Fibroblast of lung (primary cell): Measurements from ENCODE around the gene TESMIN. TPM values are rescaled to one million over a fixed set of nuclear protein-coding genes. Genes with fewer than 3 reads are reported as not detected.

ENCODE experiments used
- DNase-seq, 2 donors: peaks; one replicate each; pipeline versions ENCODE4 v3.0.0 to v3.0.0-alpha.2; 2010; ENCODE audit warnings: low read depth in 2 of 2
- H2AFZ ChIP-seq: 2 replicates; pipeline ENCODE4 v1.5.1; 2012; ENCODE audit warnings: low read length, control low read depth, inconsistent platforms
- H3K27ac ChIP-seq: 2 replicates; pipeline ENCODE4 v1.5.1; 2011; ENCODE audit warnings: low read length, control low read depth; ENCODE audit not compliant: insufficient read depth
- H3K27me3 ChIP-seq: 2 replicates; pipeline ENCODE4 v1.5.1; 2011; ENCODE audit warnings: mild to moderate bottlenecking, low read length; ENCODE audit not compliant: control insufficient read depth, insufficient read depth
- H3K36me3 ChIP-seq: 2 replicates; pipeline ENCODE4 v1.5.1; 2011; ENCODE audit warnings: low read length; ENCODE audit not compliant: control insufficient read depth, insufficient read depth
- H3K4me1 ChIP-seq: 2 replicates; pipeline ENCODE4 v1.5.1; 2011; ENCODE audit warnings: low read length; ENCODE audit not compliant: control insufficient read depth, insufficient read depth; ENCODE audit errors: extremely low read depth
- H3K4me2 ChIP-seq: 2 replicates; pipeline ENCODE4 v1.5.1; 2011; ENCODE audit warnings: low read length, control low read depth; ENCODE audit not compliant: insufficient read depth; ENCODE audit errors: extremely low read depth
- H3K4me3 ChIP-seq, 4 experiments: fragments of 200-600 bp in 1 of 4; sonication (generic) in 1 of 4; replicated peaks in 1 of 4; 2 replicates each; pipeline ENCODE4 v1.5.1; 2011 to 2016; ENCODE audit warnings: low read length in 4 of 4, low read depth in 3 of 4, mild to moderate bottlenecking in 3 of 4, control low read depth in 2 of 4, inconsistent platforms in 1 of 4, mixed read lengths in 1 of 4; ENCODE audit not compliant: insufficient read depth in 1 of 4; ENCODE audit errors: control extremely low read depth in 1 of 4
- H3K79me2 ChIP-seq: 2 replicates; pipeline ENCODE4 v1.5.1; 2012; ENCODE audit warnings: mild to moderate bottlenecking, low read length, inconsistent platforms; ENCODE audit not compliant: control insufficient read depth, insufficient read depth
- H3K9ac ChIP-seq: 2 replicates; pipeline ENCODE4 v1.5.1; 2011; ENCODE audit warnings: mild to moderate bottlenecking, low read length, control low read depth; ENCODE audit not compliant: insufficient read depth
- H3K9me3 ChIP-seq: 2 replicates; pipeline ENCODE4 v1.5.1; 2012; ENCODE audit warnings: low read depth, low read length; ENCODE audit not compliant: control insufficient read depth, insufficient read depth
- H4K20me1 ChIP-seq: 2 replicates; pipeline ENCODE4 v1.5.1; 2011; ENCODE audit warnings: low read length; ENCODE audit not compliant: control insufficient read depth, insufficient read depth; ENCODE audit errors: extremely low read depth
- CTCF ChIP-seq, 2 donors: IDR thresholded peaks in 1 of 2; conservative IDR thresholded peaks in 1 of 2; 1 replicate in 1 of 2; 2 replicates in 1 of 2; pipeline ENCODE4 v1.5.1; 2011 to 2012; ENCODE audit warnings: low read length in 2 of 2, control low read depth in 1 of 2, inconsistent platforms in 1 of 2, low read depth in 1 of 2, mild to moderate bottlenecking in 1 of 2
- EZH2 ChIP-seq: IDR thresholded peaks from 2 replicates; pipeline ENCODE4 v1.5.1; 2012; ENCODE audit warnings: low read length, control low read depth, mild to moderate bottlenecking; ENCODE audit errors: missing control alignments
- polyA plus RNA-seq, 2 donors: library from polyadenylated mRNA; depleted of rRNA in 1 of 2; stranded (reverse) in 1 of 2; unstranded in 1 of 2; fragments of >200 nt; gene quantifications; 2 replicates each; pipeline ENCODE4 v1.2.1, GENCODE V29; 2011 to 2012; ENCODE audit warnings: missing spikeins in 1 of 2
- total RNA-seq: library from RNA; depleted of rRNA; stranded (reverse); fragments of >200 nt; gene quantifications from 2 replicates; pipeline ENCODE4 v1.2.1, GENCODE V29; 2014

Gene TESMIN
- total and polyA plus RNA-seq, 2 donors (not counting 1 experiment from before 2014, with no cell fraction given): 0.70 to 2.0 TPM

DNA sequence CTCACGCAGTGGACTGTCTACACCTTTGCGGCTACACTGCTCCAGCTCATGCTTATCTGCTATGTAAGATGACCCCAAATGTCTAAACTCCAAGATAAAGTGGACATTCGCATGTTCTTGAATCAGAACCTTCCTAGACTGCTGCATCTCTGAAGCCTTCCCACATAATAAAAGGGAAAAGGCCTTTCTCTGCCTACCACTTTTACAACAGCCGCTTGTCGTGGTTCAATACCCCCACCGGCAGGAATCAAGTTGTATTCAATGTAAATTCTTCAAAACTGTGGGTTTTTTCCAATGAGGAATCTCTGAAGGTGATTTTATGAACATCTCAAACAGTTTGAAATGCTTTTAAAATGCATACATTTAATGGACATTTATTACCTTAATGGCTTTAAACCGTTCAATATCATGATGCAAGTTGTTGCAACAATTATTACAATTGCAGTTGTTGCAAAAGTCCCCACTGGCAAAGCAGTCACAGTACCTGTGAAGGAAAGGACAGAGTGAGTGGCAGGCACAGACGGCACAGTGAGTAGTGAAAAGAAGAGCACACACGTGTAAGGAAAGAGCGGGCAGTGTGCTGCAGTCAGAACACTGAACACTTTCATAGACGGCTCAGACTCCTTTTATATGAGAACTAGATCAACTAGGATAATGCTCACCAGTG is 35.7 kb downstream of the TESMIN start:
- no peak for DNase-seq
- Histone ChIP-seq H3K4me1 (no peaks in the 10 kb centered on the region), H3K4me3 (no peak overlapping the region), H3K27me3 (peaks cover 30% of the 10 kb centered on the region), H4K20me1 (no peaks in the 10 kb centered on the region), H3K9me3 (no peaks in the 10 kb centered on the region), H3K9ac (no peak overlapping the region), H3K4me2 (no peak overlapping the region), H3K36me3 (no peaks in the 10 kb centered on the region), H2AFZ (no peak overlapping the region), H3K79me2 (no peaks in the 10 kb centered on the region), H3K27ac (no peak overlapping the region)
- TF ChIP-seq EZH2: no peak
- TF ChIP-seq CTCF (conservative IDR thresholded peaks at IDR 0.05 in 1 of 2, IDR thresholded peaks at IDR 0.05 in 1 of 2; ENCODE audit: low read depth in 1 of 2, low read length in 2 of 2): no peak

- Histone ChIP-seq H3K4me1 (no peaks in the 10 kb centered on the region), H2AFZ (no peak overlapping the region), H3K4me3 (no peak overlapping the region), H3K36me3 (no peaks in the 10 kb centered on the region), H3K9me3 (no peaks in the 10 kb centered on the region), H3K27me3 (peaks cover 25% of the 10 kb centered on the region), H3K27ac (no peak overlapping the region), H3K79me2 (no peaks in the 10 kb centered on the region), H3K9ac (no peak overlapping the region), H4K20me1 (no peaks in the 10 kb centered on the region), H3K4me2 (no peak overlapping the region)
- no peak for DNase-seq
- TF ChIP-seq EZH2 (no peak), CTCF (conservative IDR thresholded peaks at IDR 0.05 in 1 of 2, IDR thresholded peaks at IDR 0.05 in 1 of 2; ENCODE audit: low read depth in 1 of 2, low read length in 2 of 2) (no peak)
Measured at GRCh38 chr11:68714060-68714856, 37.1 kb downstream of the TESMIN start.

- Histone ChIP-seq H2AFZ (no peak overlapping the region), H3K9me3 (no peaks in the 10 kb centered on the region), H3K36me3 (no peaks in the 10 kb centered on the region), H3K4me3 (no peak overlapping the region), H3K79me2 (no peaks in the 10 kb centered on the region), H3K4me1 (no peaks in the 10 kb centered on the region), H4K20me1 (no peaks in the 10 kb centered on the region), H3K27me3 (peaks cover 17% of the 10 kb centered on the region), H3K4me2 (no peak overlapping the region), H3K27ac (no peak overlapping the region), H3K9ac (no peak overlapping the region)
- TF ChIP-seq EZH2: no peak
- TF ChIP-seq CTCF (conservative IDR thresholded peaks at IDR 0.05 in 1 of 2, IDR thresholded peaks at IDR 0.05 in 1 of 2; ENCODE audit: low read depth in 1 of 2, low read length in 2 of 2): no peak
- no peak for DNase-seq
Measured at GRCh38 chr11:68711114-68711513, 40.2 kb downstream of the TESMIN start.
